Measurements from ENCODE around the gene LRCH3. TPM values are rescaled to one million over a fixed set of nuclear protein-coding genes. Genes with fewer than 3 reads are reported as not detected.
"Not testable (repeated sequence)": the region's sequence is repeated elsewhere in the genome, so short reads cannot be mapped to it uniquely, and the experiment has no call there.

Gene LRCH3
- total and polyA plus RNA-seq, 2 experiments from 2014 or later = 22.5 to 38.5 TPM

- no peak overlapping the region for H3K4me2 ChIP-seq
- WGBS (ENCODE audit: low lambda C conversion rate, missing lambda C conversion rate) = 83% methylated on average over 7 of the region's 7 CpGs
- DNase-seq (ENCODE audit: low spot score) = no peak
- H2AFZ ChIP-seq = no peak overlapping the region
- H3K27me3 ChIP-seq = no peaks in the 10 kb centered on the region
- H4K20me1 ChIP-seq (ENCODE audit: insufficient read depth, poor library complexity, severe bottlenecking) = no peaks in the 10 kb centered on the region
- no peaks in the 10 kb centered on the region for H3K9me3 ChIP-seq (ENCODE audit: low read depth)
- no peaks in the 10 kb centered on the region for H3K4me1 ChIP-seq (ENCODE audit: insufficient read depth)
- TF ChIP-seq EZH2 (IDR thresholded peaks at IDR 0.05; ENCODE audit: borderline replicate concordance) (no peak), EZH2phosphoT487 (IDR thresholded peaks at IDR 0.05; ENCODE audit: low read depth, severe bottlenecking, unreplicated experiment) (no peak)
- TF ChIP-seq, protein P1, sequence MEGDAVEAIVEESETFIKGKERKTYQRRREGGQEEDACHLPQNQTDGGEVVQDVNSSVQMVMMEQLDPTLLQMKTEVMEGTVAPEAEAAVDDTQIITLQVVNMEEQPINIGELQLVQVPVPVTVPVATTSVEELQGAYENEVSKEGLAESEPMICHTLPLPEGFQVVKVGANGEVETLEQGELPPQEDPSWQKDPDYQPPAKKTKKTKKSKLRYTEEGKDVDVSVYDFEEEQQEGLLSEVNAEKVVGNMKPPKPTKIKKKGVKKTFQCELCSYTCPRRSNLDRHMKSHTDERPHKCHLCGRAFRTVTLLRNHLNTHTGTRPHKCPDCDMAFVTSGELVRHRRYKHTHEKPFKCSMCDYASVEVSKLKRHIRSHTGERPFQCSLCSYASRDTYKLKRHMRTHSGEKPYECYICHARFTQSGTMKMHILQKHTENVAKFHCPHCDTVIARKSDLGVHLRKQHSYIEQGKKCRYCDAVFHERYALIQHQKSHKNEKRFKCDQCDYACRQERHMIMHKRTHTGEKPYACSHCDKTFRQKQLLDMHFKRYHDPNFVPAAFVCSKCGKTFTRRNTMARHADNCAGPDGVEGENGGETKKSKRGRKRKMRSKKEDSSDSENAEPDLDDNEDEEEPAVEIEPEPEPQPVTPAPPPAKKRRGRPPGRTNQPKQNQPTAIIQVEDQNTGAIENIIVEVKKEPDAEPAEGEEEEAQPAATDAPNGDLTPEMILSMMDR (IDR thresholded peaks at IDR 0.05; ENCODE audit: poor library complexity) = peak; percentile 3
- H3K9me2 ChIP-seq (replicated peaks; ENCODE audit: insufficient read depth) = no peaks in the 10 kb centered on the region
- no peaks in the 10 kb centered on the region for H3K79me2 ChIP-seq
- H3K27ac ChIP-seq = no peak overlapping the region
- H3K36me3 ChIP-seq (replicated peaks; ENCODE audit: insufficient read depth, low read depth) = no peaks in the 10 kb centered on the region
- H3K4me3 ChIP-seq = no peak overlapping the region
Measured at GRCh38 chr3:197926418-197926817, 135.4 kb downstream of the LRCH3 start.

DNA sequence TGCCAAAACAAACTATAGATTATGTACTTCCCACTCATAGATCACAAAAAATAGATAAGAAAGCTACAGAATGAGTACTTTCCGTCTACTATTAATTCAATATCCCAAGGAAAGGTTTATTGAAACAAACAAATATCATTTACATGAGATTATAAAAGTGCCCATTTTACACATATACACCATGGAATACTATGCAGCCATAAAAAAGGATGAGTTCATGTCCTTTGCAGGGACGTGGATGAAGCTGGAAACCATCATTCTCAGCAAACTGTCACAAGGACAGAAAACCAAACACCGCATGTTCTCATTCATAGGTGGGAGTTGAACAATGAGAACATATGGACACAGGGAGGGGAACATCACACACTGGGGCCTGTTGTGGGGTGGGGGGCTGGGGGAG is 136.5 kb downstream of the LRCH3 start:
- not testable (repeated sequence) for H3K9me3 ChIP-seq (ENCODE audit: low read depth); H2AFZ ChIP-seq; H3K27ac ChIP-seq; H3K4me2 ChIP-seq; H3K36me3 ChIP-seq (replicated peaks; ENCODE audit: insufficient read depth, low read depth); H4K20me1 ChIP-seq (ENCODE audit: insufficient read depth, poor library complexity, severe bottlenecking); DNase-seq (ENCODE audit: low spot score); H3K4me3 ChIP-seq; H3K4me1 ChIP-seq (ENCODE audit: insufficient read depth); H3K79me2 ChIP-seq; H3K27me3 ChIP-seq; H3K9me2 ChIP-seq (replicated peaks; ENCODE audit: insufficient read depth)
- 95% methylated on average over 3 of the region's 3 CpGs for WGBS (ENCODE audit: low lambda C conversion rate, missing lambda C conversion rate)

DNA sequence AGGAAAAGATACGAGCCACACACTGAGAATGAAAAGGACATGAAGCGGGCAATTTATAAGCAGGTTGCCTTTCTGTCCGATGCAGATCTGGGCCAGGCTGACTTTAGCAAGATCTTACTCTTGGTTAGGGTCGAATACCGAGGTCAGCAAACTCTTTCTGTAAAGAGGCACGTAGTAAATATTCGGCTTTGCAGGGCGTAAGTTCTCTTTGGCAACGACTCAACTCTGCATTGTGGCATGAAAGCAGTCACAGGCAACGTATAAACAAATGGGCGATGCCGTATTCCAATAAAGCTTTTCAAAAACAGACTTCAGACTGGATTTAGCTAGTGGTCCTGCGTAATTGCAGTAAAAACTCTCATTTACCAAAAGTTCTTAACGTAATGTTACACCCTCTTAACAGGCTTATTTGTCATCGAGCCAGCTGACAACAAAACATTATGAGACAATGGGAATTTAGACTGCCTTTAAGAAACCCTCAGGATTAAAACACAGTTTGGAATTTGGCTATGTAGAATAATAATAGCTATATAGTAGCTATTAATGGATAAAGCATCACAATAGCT is 145.8 kb downstream of the LRCH3 start:
- no peaks in the 10 kb centered on the region for H3K36me3 ChIP-seq (replicated peaks; ENCODE audit: insufficient read depth, low read depth)
- H4K20me1 ChIP-seq (ENCODE audit: insufficient read depth, poor library complexity, severe bottlenecking) = no peaks in the 10 kb centered on the region
- H3K27me3 ChIP-seq = no peaks in the 10 kb centered on the region
- no peak overlapping the region for H3K4me2 ChIP-seq
- WGBS (ENCODE audit: low lambda C conversion rate, missing lambda C conversion rate) = 79% methylated on average over 15 of the region's 15 CpGs
- no peaks in the 10 kb centered on the region for H3K79me2 ChIP-seq
- no peaks in the 10 kb centered on the region for H3K9me3 ChIP-seq (ENCODE audit: low read depth)
- no peaks in the 10 kb centered on the region for H3K4me1 ChIP-seq (ENCODE audit: insufficient read depth)
- TF ChIP-seq EZH2phosphoT487 (IDR thresholded peaks at IDR 0.05; ENCODE audit: low read depth, severe bottlenecking, unreplicated experiment) (no peak), EZH2 (IDR thresholded peaks at IDR 0.05; ENCODE audit: borderline replicate concordance) (no peak)
- TF ChIP-seq, protein P1 (IDR thresholded peaks at IDR 0.05; ENCODE audit: poor library complexity) = no peak
- H3K27ac ChIP-seq = peak overlapping the region; percentile 25
- H3K9me2 ChIP-seq (replicated peaks; ENCODE audit: insufficient read depth) = no peaks in the 10 kb centered on the region
- H3K4me3 ChIP-seq = no peak overlapping the region
- H2AFZ ChIP-seq = no peak overlapping the region
- DNase-seq (ENCODE audit: low spot score) = peak; percentile 13

Small RNAs within 50 kb of the gene (small RNA-seq; reads per million reads assigned to genes)
- gene RNU6-858P = not detected

Other genes starting within 250 kb of the LRCH3 start
- 62.9 and 64.2 TPM in 2 replicates for gene BDH1, start 235.3 kb upstream of the LRCH3 start, total RNA-seq
- gene BDH1, start 235.3 kb upstream of the LRCH3 start, polyA plus RNA-seq = 40.3 and 61.8 TPM in 2 replicates
- 7.2 and 8.5 TPM in 2 replicates for gene RUBCN, start 54.4 kb upstream of the LRCH3 start, total RNA-seq
- gene RUBCN, start 54.4 kb upstream of the LRCH3 start, polyA plus RNA-seq = 11.0 and 12.8 TPM in 2 replicates
- gene FYTTD1, start 41.4 kb upstream of the LRCH3 start, total RNA-seq = 43.2 and 51.0 TPM in 2 replicates
- gene FYTTD1, start 41.4 kb upstream of the LRCH3 start, polyA plus RNA-seq = 24.2 and 32.1 TPM in 2 replicates
- gene RPL35A, start 158.9 kb downstream of the LRCH3 start, total RNA-seq = 743 and 1,122 TPM in 2 replicates
- gene RPL35A, start 158.9 kb downstream of the LRCH3 start, polyA plus RNA-seq = 693 and 715 TPM in 2 replicates
- gene LMLN, start 169.0 kb downstream of the LRCH3 start, total RNA-seq = 2.6 and 4.5 TPM in 2 replicates
- gene LMLN, start 169.0 kb downstream of the LRCH3 start, polyA plus RNA-seq = 1.4 and 4.3 TPM in 2 replicates

Measured in hepatocyte (in vitro differentiated cells).